ENCODE data around the gene CTNND2. TPM values are rescaled to one million over a fixed set of nuclear protein-coding genes. Genes with fewer than 3 reads are reported as not detected.

CTNND2 gene
- total RNA-seq, 1 experiment from 2014 or later = 7.0 TPM

GRCh38 chr5:11398728-11399127 is 505.5 kb downstream of the CTNND2 start:
- H2BK120ac ChIP-seq (ENCODE audit: low read depth, low read length, poor library complexity, severe bottlenecking) = no peak overlapping the region
- H3K18ac ChIP-seq (ENCODE audit: insufficient read length, low read depth, low read length) = no peak overlapping the region
- no peak overlapping the region for H4K8ac ChIP-seq (replicated peaks; ENCODE audit: insufficient read length, low read depth, low read length)
- H2BK12ac ChIP-seq (ENCODE audit: insufficient read length, low read depth, low read length) = no peak overlapping the region
- H4K5ac ChIP-seq (ENCODE audit: insufficient read length, low read depth, low read length) = no peak overlapping the region
- no peak overlapping the region for H4K91ac ChIP-seq (ENCODE audit: insufficient read length, low read depth, low read length)
- H2BK5ac ChIP-seq (ENCODE audit: insufficient read length, low read length) = no peak overlapping the region
- H3K14ac ChIP-seq (ENCODE audit: insufficient read depth, low read length) = no peak overlapping the region
- no peak overlapping the region for H2AFZ ChIP-seq (ENCODE audit: low read length)
- H3K4me1 ChIP-seq (ENCODE audit: insufficient read depth, low read length) = no peaks in the 10 kb centered on the region
- TF ChIP-seq, protein P1, sequence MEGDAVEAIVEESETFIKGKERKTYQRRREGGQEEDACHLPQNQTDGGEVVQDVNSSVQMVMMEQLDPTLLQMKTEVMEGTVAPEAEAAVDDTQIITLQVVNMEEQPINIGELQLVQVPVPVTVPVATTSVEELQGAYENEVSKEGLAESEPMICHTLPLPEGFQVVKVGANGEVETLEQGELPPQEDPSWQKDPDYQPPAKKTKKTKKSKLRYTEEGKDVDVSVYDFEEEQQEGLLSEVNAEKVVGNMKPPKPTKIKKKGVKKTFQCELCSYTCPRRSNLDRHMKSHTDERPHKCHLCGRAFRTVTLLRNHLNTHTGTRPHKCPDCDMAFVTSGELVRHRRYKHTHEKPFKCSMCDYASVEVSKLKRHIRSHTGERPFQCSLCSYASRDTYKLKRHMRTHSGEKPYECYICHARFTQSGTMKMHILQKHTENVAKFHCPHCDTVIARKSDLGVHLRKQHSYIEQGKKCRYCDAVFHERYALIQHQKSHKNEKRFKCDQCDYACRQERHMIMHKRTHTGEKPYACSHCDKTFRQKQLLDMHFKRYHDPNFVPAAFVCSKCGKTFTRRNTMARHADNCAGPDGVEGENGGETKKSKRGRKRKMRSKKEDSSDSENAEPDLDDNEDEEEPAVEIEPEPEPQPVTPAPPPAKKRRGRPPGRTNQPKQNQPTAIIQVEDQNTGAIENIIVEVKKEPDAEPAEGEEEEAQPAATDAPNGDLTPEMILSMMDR (conservative IDR thresholded peaks at IDR 0.05) = no peak
- no peaks in the 10 kb centered on the region for H3K79me1 ChIP-seq (ENCODE audit: insufficient read depth, low read depth, low read length, poor library complexity, severe bottlenecking)
- no peak overlapping the region for H3K4me2 ChIP-seq (ENCODE audit: insufficient read depth, insufficient read length, low read length)
- H2BK20ac ChIP-seq (ENCODE audit: low read depth, low read length, poor library complexity, severe bottlenecking) = no peak overlapping the region
- H3K4me3 Mint-ChIP-seq = no peak overlapping the region
- H2BK15ac ChIP-seq (ENCODE audit: low read depth, low read length) = no peak overlapping the region
- peaks cover 15% of the 10 kb centered on the region for H3K27me3 Mint-ChIP-seq (ENCODE audit: low read depth)
- no peaks in the 10 kb centered on the region for H3K9me3 Mint-ChIP-seq
- H3K23me2 ChIP-seq (ENCODE audit: insufficient read length, low read depth, low read length, poor library complexity, severe bottlenecking) = no peaks in the 10 kb centered on the region
- WGBS (ENCODE audit: extremely low coverage, insufficient read length, low lambda C conversion rate) = no CpG with 5 or more reads among the region's 3 CpGs
- H3K4ac ChIP-seq (ENCODE audit: low read depth, low read length) = no peak overlapping the region
- H3K36me3 Mint-ChIP-seq (ENCODE audit: insufficient read depth in 1 of 3, low read depth in 3 of 3) = no peaks in the 10 kb centered on the region
- H3K27me3 ChIP-seq (ENCODE audit: insufficient read depth, low read length) = no peaks in the 10 kb centered on the region
- no peak overlapping the region; a peak in 1 of 7 replicates for H3K27ac Mint-ChIP-seq
- H3T11ph ChIP-seq (ENCODE audit: low read length) = no peak overlapping the region
- no peak overlapping the region for H3K9ac ChIP-seq (ENCODE audit: extremely low read depth, insufficient read length, low read length)
- H3K79me2 ChIP-seq (ENCODE audit: insufficient read depth, low read length) = no peaks in the 10 kb centered on the region
- no peaks in the 10 kb centered on the region for H3K4me1 Mint-ChIP-seq
- H3K23ac ChIP-seq (ENCODE audit: insufficient read length, low read depth, low read length) = no peak overlapping the region
- no peak overlapping the region for H2AK5ac ChIP-seq (ENCODE audit: insufficient read length, low read length)
- H3K56ac ChIP-seq (ENCODE audit: insufficient read length, low read depth, low read length) = no peak overlapping the region
- no peak for DNase-seq
- H3K27ac ChIP-seq (ENCODE audit: insufficient read length, low read depth, low read length) = no peak overlapping the region
- no peaks in the 10 kb centered on the region for H4K20me1 ChIP-seq (ENCODE audit: control insufficient read depth, insufficient read depth, insufficient read length)
- no peaks in the 10 kb centered on the region for H3K9me3 ChIP-seq (ENCODE audit: control insufficient read depth, low read depth, low read length)
